ENCODE data around the gene BRMS1L. TPM values are rescaled to one million over a fixed set of nuclear protein-coding genes. Genes with fewer than 3 reads are reported as not detected.
"Not testable (repeated sequence)": the region's sequence is repeated elsewhere in the genome, so short reads cannot be mapped to it uniquely, and the experiment has no call there.

Gene BRMS1L
- total RNA-seq, 1 donor from 2014 or later, result 15.6 TPM

GRCh38 chr14:35821564-35822411 lies 4.3 kb upstream of the BRMS1L start:
- peak; percentile 34 for DNase-seq

- DNase-seq, result no peak
These were observed 3.6 kb upstream of the BRMS1L start for GRCh38 chr14:35822501-35822900.

DNA sequence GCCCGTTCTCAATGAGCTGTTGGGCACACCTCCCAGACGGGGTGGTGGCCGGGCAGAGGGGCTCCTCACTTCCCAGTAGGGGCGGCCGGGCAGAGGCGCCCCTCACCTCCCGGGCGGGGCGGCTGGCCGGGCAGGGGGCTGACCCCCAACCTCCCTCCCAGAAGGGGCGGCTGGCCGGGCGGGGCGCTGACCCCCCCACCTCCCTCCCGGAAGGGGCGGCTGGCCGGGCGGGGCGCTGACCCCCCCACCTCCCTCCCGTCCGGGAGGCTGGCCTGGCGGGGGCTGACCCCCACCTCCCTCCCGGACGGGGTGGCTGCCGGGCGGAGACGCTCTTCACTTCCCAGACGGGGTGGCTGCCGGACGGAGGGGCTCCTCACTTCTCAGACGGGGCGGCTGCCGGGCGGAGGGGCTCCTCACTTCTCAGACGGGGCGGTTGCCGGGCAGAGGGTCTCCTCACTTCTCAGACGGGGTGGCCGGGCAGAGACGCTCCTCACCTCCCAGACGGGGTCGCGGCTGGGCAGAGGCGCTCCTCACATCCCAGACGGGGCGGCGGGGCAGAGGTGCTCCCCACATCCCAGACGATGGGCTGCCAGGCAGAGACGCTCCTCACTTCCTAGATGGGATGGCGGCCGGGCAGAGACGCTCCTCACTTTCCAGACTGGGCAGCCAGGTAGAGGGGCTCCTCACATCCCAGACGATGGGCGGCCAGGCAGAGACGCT lies 1.5 kb upstream of the BRMS1L start:
- DNase-seq, result not testable (repeated sequence)

GRCh38 chr14:35825968-35826217 lies 245 bp upstream of the BRMS1L start:
- no peak for DNase-seq

DNA sequence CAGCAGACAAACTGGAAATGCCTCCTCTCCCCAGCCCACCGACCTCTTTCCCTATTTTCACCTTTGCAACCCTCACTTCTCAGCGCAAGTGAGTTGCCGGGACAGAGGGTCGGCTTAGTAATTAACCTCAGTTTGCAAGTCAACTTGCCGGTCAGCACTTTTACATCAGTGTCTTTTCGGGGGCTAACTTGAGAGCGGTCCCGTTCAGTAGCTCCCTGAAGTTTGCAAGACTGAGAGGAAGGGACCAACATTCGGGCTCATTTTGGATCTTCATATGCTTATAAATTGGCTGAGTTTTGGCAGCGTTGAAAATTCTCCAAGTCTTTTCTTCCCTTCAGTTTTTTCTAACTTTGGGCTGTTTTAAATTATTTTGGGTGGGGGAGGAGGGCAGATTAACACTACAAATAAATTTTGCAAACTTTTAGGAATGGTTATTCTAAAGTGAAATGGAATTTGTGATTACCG lies 846 bp downstream of the BRMS1L start:
- no peak for DNase-seq

DNA sequence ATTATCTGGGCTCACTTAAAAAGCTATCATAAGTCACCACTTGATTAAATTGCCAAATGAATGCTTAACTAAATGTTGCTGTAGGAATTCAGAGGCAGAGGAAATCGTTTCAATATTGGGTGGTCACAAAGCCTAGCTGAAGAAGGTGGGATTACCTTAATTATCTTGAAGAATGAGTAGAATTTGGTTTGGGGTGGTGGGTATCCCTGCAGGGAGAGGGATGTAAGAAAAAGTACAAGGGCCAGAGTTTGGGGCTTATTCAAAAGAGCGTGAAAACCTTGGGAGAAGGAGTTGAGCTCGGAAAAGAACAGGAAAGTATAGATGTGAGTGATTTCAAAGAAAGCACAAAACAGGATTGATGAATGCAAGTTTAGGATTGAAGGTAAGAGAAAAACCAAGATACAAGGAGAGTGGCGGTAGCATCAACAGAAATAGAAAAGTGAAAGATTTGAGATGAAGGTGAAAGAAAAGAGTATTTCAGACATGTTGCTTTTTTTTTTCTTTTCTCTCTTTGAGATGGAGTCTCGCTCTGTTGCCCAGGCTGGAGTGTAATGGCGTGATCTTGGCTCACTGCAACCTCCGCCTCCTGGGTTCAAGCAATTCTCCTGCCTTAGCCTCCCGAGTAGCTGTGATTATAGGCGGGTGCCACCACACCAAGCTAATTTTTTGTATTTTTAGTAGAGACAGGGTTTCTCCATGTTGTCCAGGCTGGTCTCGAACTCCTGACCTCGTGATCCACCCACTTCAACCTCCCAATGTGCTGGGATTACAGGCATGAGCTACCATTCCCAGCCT lies 1.7 kb downstream of the BRMS1L start:
- no peak for DNase-seq

DNA sequence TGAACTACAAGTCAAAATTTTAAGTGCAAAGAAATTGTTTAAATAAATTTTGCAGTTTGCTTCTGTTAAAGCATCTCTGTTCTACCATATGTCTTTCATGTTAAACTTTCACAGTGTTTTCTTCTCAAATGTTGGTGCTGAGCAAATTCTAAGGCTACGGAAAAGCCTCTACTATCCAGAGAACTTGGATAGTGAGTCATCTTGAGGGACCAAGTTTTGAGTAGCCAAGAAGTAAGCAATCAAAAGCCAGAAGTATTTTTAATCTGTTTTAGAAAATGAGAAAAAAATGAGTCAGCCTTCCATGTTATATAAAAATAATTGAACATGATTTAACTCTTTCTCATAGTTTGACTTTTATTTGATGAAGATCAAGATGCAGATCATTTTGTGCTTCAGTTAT lies 3.3 kb downstream of the BRMS1L start:
- no peak for DNase-seq

DNA sequence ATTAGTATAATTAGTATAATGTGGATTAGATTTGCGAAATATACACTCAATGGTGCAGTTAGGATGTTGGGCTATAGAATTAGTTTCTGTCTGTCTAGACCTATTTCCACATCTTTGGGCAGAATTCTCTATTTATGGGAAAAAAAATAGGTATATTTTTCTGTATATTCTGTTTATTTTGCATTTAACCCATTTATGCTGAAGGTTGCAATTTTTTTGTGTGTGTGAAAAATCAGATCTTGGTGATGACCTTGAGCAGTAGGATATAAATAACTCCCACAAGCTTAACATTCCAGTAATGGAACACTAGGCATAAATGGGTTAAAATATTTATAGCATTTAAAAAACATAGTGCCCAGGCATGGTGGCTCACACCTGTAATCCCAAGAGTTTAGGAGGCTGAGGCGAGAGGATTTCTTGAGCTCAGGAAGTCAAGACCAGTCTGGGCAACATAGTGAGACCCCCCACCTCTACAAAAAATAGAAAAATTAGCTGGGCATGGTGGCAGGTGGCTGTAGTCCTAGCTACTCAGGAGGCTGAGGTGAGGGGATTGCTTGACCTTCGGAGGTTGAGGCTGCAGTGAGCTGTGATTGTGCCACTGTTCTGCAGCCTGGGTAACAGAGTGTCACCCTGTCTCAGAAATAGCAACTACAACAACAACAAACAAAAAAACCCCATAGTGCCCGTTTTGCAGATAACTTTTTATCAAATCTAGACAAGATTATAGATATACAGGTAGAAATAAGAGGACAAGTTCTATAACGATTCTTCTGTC lies 9.3 kb downstream of the BRMS1L start:
- DNase-seq, result no peak

GRCh38 chr14:35841704-35842103 lies 15.6 kb downstream of the BRMS1L start:
- DNase-seq, result not testable (repeated sequence)

DNA sequence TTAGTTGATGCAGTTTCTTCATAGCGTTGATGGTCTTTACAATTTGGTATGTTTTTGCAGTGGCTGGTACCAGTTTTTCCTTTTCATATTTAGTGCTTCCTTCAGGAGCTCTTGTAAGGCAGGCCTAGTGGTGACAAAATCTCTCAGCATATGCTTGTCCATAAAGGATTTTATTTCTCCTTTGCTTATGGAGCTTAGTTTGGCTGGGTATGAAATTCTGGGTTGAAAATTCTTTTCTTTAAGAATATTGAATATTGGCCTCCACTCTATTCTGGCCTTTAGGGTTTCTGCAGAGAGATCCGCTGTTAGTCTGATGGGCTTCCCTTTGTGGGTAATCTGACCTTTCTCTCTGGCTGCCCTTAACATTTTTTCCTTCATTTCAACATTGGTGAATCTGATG lies 16.1 kb downstream of the BRMS1L start:
- DNase-seq, result not testable (repeated sequence)

GRCh38 chr14:35844494-35844893 lies 18.4 kb downstream of the BRMS1L start:
- no peak for DNase-seq

GRCh38 chr14:35847636-35848035 lies 21.5 kb downstream of the BRMS1L start:
- DNase-seq, result no peak

- DNase-seq, result no peak
These were observed 23.0 kb downstream of the BRMS1L start for GRCh38 chr14:35849122-35849521.

- DNase-seq, result no peak
These were observed 25.7 kb downstream of the BRMS1L start for GRCh38 chr14:35851823-35852222.

DNA sequence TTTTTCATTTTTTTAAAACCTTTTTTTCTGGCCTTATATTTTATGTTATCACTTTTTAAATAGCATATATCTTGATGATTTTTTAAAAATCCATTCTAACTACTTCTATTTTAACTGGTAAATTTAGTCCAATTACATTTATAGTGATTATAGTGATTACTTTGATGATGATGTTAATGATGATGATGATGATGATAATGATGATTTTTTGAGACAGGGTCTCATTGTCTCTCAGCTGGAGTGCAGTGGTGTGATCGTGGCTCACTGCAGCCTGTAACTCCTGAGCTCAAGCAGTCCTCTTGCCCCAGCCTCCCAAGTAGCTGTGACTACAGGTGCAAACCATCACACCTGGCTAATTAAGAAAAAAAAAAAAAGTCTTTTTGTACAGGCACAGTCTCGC lies 27.1 kb downstream of the BRMS1L start:
- DNase-seq, result no peak

DNA sequence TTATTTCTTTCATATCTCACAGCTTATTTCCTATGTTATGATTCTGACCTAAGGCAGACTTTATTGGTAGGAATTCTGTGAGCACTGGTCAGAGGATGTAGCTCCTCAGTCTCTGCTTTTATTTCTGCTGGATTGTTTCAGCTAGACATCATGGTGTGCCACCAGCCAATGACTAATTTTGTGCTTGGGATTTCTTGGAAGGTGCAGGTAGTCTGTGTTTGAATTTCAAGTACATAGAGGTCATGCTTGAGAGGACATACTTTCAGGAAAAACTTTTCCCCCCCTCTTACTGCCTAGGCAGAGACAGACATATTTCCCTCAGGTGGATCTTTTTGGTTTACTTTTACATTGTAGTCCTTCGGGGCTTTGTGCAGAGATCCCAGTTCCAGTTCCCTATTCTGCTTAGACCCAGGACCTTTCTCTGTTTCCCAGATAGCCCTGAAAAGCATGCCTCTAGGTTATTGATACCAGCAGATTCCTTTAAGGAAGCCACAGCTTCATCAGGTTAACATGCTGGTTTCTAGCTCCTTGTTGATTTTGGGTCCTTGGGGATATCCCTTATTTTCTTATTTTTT lies 28.6 kb downstream of the BRMS1L start:
- DNase-seq, result no peak

DNA sequence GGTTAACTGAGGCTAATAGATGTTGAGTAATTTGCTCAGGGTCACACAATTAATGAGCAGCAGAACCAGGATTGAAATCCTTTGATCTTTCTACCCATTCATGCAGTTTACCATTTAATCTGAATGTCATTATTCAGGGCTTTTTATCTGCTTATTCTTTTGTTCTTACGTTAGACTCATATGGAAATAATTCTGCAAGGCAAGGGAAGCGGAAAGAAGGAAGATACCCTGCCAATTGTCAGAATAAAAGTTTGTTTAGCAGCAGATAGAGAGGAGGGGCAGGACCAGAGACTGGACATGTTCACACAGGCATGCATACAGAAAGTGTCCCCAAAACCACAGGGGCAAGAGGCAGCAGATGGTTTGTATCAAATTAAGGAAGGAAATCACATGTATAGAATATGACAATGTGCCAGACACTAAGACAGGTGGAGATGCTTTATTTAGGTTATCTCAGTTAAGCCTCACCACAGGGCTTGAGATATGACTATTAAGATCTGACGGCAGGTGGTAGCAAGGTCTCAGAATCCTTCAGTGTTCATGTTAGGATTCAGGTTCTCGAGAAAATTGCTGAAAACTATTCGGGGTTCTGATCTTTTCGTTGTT lies 29.8 kb downstream of the BRMS1L start:
- peak; percentile 50 for DNase-seq

DNA sequence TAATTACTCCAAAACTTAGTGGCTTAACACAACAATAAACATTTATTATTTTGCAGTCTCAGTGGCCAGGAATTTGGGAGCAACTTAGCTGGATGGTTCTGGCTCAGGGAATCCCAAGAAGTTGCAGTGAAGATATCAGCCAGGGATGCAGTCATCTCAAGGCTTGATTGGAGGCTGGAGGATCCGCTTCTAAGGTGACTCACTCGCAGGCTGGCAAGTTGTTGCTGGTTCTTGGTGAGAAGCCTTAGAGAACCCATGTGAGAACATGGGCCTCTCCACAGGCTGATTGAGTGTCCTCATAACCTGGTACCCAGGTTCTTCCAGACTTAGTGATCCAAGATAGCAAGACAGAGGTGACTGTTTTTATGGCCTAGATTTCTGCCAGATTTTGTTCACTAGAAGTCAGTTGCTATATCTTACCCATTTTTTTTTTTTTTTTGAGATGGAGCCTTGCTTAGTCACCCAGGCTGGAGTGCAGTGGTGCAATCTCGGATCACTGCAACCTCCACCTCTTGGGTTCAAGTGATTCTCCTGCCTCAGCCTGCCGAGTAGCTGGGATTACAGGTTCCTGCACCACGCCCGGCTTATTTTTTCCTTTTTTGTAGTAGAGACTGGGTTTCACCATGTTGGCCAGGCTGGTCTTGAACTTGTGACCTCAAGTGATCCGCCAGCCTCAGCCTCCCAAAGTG lies 32.5 kb downstream of the BRMS1L start:
- no peak for DNase-seq

DNA sequence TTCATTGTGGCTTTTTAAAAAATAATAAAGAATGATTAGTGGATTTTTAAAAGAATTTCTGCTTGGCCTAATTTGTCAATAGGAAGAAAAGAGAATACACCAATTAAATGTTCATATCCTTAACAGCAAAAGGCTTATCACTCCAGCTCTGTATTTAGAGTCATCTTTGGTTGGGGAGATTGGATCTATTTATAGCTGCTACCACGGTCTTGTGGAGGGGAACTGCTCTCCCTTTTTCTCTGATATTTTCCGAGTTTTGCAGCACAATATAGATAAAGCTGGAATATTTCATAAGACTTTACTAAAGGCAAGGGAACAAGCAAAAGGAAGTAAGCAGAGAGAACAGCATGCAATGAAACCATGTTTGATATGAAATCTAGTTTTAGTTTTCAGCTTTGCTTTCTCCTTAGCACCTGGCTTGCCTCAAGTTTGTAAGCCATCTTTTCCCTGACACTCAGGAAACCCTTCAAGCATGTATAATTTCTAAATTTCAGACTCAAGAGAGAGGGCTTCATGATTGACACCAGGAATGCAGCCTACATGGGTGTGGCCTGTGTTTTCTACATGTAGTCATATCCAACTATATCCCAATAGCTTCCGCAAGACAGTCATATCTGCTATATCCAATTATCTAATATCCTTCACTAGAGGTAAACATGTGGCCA lies 35.2 kb downstream of the BRMS1L start:
- no peak for DNase-seq
